ENCODE results near the gene HYDIN. TPM values are rescaled to one million over a fixed set of nuclear protein-coding genes. Genes with fewer than 3 reads are reported as not detected.
A peak's percentile ranks its signal among the peaks of the same experiment; 100 is the strongest.

HYDIN gene
- total RNA-seq, 6 donors from 2014 or later, result 1.6 to 62.0 (median 18.1) TPM

GRCh38 chr16:70779361-70779760 lies 451.2 kb downstream of the HYDIN start:
- TF ChIP-seq EP300 (IDR thresholded peaks at IDR 0.05) (no peak), POLR2AphosphoS5 (IDR thresholded peaks at IDR 0.05) (no peak), CTCF (IDR thresholded peaks at IDR 0.05) (no peak), POLR2A (IDR thresholded peaks at IDR 0.05) (no peak)
- H3K27me3 ChIP-seq, result no peaks in the 10 kb centered on the region
- DNase-seq (no peak), ATAC-seq (ENCODE audit: low FRiP score in 2 of 2) (no peak)
- H3K36me3 ChIP-seq, result peaks cover 32 to 76% (median 51%) of the 10 kb centered on the region in 4 donors
- 79 to 87% methylated on average over 1 of the region's 1 CpG for WGBS, 2 donors
- no peaks in the 10 kb centered on the region for H3K9me3 ChIP-seq
- H3K4me3 ChIP-seq, result no peak overlapping the region
- peaks cover 0 to 3% (median 0%) of the 10 kb centered on the region in 4 donors for H3K4me1 ChIP-seq
- H3K27ac ChIP-seq, result no peak overlapping the region

- no peaks in the 10 kb centered on the region for H3K27me3 ChIP-seq
- TF ChIP-seq POLR2A (IDR thresholded peaks at IDR 0.05), result no peak
- peak in 1 of 2 donors; percentile 42 for TF ChIP-seq POLR2AphosphoS5 (IDR thresholded peaks at IDR 0.05)
- H3K27ac ChIP-seq, result no peak overlapping the region
- H3K9me3 ChIP-seq, result no peaks in the 10 kb centered on the region
- 59 to 72% methylated on average over 8 of the region's 8 CpGs for WGBS, 2 donors
- H3K4me1 ChIP-seq, result peaks cover 0 to 3% (median 0%) of the 10 kb centered on the region in 4 donors
- H3K4me3 ChIP-seq, result no peak overlapping the region
- H3K36me3 ChIP-seq, result peaks cover 30 to 71% (median 46%) of the 10 kb centered on the region in 4 donors
- DNase-seq (peak in 1 of 2 donors; percentile 86), ATAC-seq (ENCODE audit: low FRiP score in 2 of 2) (peak in 1 of 2 donors; percentile 84)
Measured at GRCh38 chr16:70778901-70779309, 451.6 kb downstream of the HYDIN start.

GRCh38 chr16:70777973-70778406 lies 452.5 kb downstream of the HYDIN start:
- H3K4me1 ChIP-seq, result peaks cover 0 to 3% (median 0%) of the 10 kb centered on the region in 4 donors
- DNase-seq (no peak), ATAC-seq (ENCODE audit: low FRiP score in 2 of 2) (no peak)
- peaks cover 21 to 67% (median 37%) of the 10 kb centered on the region in 4 donors for H3K36me3 ChIP-seq
- H3K4me3 ChIP-seq, result no peak overlapping the region
- no peaks in the 10 kb centered on the region for H3K9me3 ChIP-seq
- TF ChIP-seq EP300 (IDR thresholded peaks at IDR 0.05) (no peak), POLR2AphosphoS5 (IDR thresholded peaks at IDR 0.05) (no peak), POLR2A (IDR thresholded peaks at IDR 0.05) (no peak), CTCF (IDR thresholded peaks at IDR 0.05) (no peak)
- WGBS, 2 donors, result 88 to 91% methylated on average over 8 of the region's 8 CpGs
- no peaks in the 10 kb centered on the region for H3K27me3 ChIP-seq
- H3K27ac ChIP-seq, result no peak overlapping the region

- Histone ChIP-seq H3K27me3 (no peaks in the 10 kb centered on the region), H3K9me3 (no peaks in the 10 kb centered on the region), H3K27ac (no peak overlapping the region), H3K4me3 (no peak overlapping the region), H3K4me1 (peaks cover 0 to 3% (median 0%) of the 10 kb centered on the region in 4 donors), H3K36me3 (peaks cover 16 to 64% (median 32%) of the 10 kb centered on the region in 4 donors)
- DNase-seq, result no peak
- 94 to 97% methylated on average over 9 of the region's 9 CpGs for WGBS, 2 donors
- TF ChIP-seq POLR2A (IDR thresholded peaks at IDR 0.05), result no peak
- TF ChIP-seq CTCF (IDR thresholded peaks at IDR 0.05), result no peak
- TF ChIP-seq EP300 (IDR thresholded peaks at IDR 0.05), result no peak
- TF ChIP-seq POLR2AphosphoS5 (IDR thresholded peaks at IDR 0.05), result no peak
- no peak for ATAC-seq (ENCODE audit: low FRiP score in 2 of 2)
Measured at GRCh38 chr16:70777496-70777895, 453.0 kb downstream of the HYDIN start.

GRCh38 chr16:70775399-70775798 lies 455.1 kb downstream of the HYDIN start:
- WGBS, 2 donors, result 92 to 98% methylated on average over 4 of the region's 4 CpGs
- no peaks in the 10 kb centered on the region for H3K9me3 ChIP-seq
- no peak overlapping the region for H3K4me3 ChIP-seq
- H3K4me1 ChIP-seq, result peaks cover 0 to 7% (median 4%) of the 10 kb centered on the region in 4 donors
- H3K27ac ChIP-seq, result no peak overlapping the region
- ATAC-seq (ENCODE audit: low FRiP score in 2 of 2) (no peak), DNase-seq (no peak)
- no peaks in the 10 kb centered on the region for H3K27me3 ChIP-seq
- peaks cover 3 to 59% (median 17%) of the 10 kb centered on the region in 4 donors for H3K36me3 ChIP-seq
- TF ChIP-seq CTCF (IDR thresholded peaks at IDR 0.05) (no peak), POLR2A (IDR thresholded peaks at IDR 0.05) (no peak), POLR2AphosphoS5 (IDR thresholded peaks at IDR 0.05) (no peak), EP300 (IDR thresholded peaks at IDR 0.05) (no peak)
